Nephron progenitor cell (in vitro differentiated cells): ENCODE results near the gene CD8A.

Experiments used
- DNase-seq: peaks from one replicate; pipeline ENCODE4 v3.0.0; 2021
- H3K27ac Mint-ChIP-seq: 2 replicates; pipeline ENCODE4 v1.8.0; 2021; ENCODE audit warnings: mild to moderate bottlenecking, moderate library complexity, mixed read lengths
- H3K27me3 Mint-ChIP-seq: 2 replicates; pipeline ENCODE4 v1.8.0; 2021; ENCODE audit warnings: mild to moderate bottlenecking, low read depth, mixed read lengths; ENCODE audit not compliant: poor library complexity
- H3K36me3 Mint-ChIP-seq: 2 replicates; pipeline ENCODE4 v1.8.0; 2021; ENCODE audit warnings: low read depth, mixed read lengths
- H3K4me1 Mint-ChIP-seq: 2 replicates; pipeline ENCODE4 v1.8.0; 2021; ENCODE audit warnings: mixed read lengths
- H3K4me3 Mint-ChIP-seq: 2 replicates; pipeline ENCODE4 v1.8.0; 2021; ENCODE audit warnings: mild to moderate bottlenecking, moderate library complexity, mixed read lengths
- H3K9me3 Mint-ChIP-seq: 2 replicates; pipeline ENCODE4 v1.8.0; 2021; ENCODE audit warnings: mild to moderate bottlenecking, moderate library complexity, mixed read lengths
- TF ChIP-seq, protein P1 (sequence below): fragments of 200-600 bp; sonication (generic); IDR thresholded peaks from 2 replicates; pipeline ENCODE4 v1.5.0; 2021; ENCODE audit warnings: antibody characterized with exemption

CD8A gene

DNA sequence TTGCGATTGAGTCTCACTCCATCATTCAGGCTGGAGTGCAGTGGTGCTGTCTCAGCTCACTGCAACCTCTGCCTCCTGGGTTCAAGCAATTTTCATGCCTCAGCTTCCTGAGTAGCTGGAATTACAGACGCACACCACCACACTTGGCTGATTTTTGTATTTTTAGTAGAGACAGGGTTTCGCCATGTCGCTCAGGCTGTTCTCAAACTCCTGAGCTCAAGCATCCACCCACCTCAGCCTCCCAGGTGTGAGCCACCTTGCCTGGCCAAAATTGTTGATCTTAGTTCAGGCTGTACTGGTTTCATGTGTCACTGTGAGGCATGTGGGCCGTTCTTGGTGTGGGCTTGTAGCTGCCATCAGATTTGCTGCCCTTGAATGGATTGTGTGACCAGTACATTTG lies 18.1 kb downstream of the CD8A start:
- H3K27me3 Mint-ChIP-seq, result no peaks in the 10 kb centered on the region
- H3K9me3 Mint-ChIP-seq, result no peaks in the 10 kb centered on the region
- no peaks in the 10 kb centered on the region for H3K4me1 Mint-ChIP-seq
- no peak for DNase-seq
- H3K4me3 Mint-ChIP-seq, result no peak overlapping the region
- TF ChIP-seq, protein P1, sequence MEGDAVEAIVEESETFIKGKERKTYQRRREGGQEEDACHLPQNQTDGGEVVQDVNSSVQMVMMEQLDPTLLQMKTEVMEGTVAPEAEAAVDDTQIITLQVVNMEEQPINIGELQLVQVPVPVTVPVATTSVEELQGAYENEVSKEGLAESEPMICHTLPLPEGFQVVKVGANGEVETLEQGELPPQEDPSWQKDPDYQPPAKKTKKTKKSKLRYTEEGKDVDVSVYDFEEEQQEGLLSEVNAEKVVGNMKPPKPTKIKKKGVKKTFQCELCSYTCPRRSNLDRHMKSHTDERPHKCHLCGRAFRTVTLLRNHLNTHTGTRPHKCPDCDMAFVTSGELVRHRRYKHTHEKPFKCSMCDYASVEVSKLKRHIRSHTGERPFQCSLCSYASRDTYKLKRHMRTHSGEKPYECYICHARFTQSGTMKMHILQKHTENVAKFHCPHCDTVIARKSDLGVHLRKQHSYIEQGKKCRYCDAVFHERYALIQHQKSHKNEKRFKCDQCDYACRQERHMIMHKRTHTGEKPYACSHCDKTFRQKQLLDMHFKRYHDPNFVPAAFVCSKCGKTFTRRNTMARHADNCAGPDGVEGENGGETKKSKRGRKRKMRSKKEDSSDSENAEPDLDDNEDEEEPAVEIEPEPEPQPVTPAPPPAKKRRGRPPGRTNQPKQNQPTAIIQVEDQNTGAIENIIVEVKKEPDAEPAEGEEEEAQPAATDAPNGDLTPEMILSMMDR, result no peak
- H3K36me3 Mint-ChIP-seq, result peaks cover 55% of the 10 kb centered on the region
- H3K27ac Mint-ChIP-seq, result no peak overlapping the region

DNA sequence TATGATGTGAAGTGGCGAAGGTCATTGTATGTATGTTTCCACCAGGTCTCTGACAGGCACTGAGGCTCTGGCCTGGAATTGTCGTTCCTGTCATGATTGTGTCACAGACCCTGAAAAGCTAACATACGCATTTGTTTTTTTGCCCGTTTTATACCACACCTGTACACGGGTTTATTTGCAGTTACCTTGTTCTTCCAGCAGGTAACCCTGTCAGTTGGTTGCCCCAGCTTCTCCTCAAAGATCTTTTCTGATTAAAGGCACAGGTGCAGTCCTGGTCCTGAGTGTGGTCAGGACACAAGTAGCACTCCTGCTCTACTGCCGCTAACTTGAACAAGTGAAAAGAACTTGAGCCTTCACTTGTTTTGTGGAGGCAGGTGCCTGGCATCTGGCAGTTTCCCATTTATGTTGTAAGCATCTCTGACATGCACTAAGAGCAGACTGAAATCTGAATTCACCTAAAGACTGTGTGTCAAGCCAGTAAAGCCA lies 19.9 kb downstream of the CD8A start:
- TF ChIP-seq, protein P1, result no peak
- no peak overlapping the region for H3K4me3 Mint-ChIP-seq
- H3K9me3 Mint-ChIP-seq, result no peaks in the 10 kb centered on the region
- no peak for DNase-seq
- no peaks in the 10 kb centered on the region for H3K4me1 Mint-ChIP-seq
- peaks cover 55% of the 10 kb centered on the region for H3K36me3 Mint-ChIP-seq
- H3K27me3 Mint-ChIP-seq, result no peaks in the 10 kb centered on the region
- no peak overlapping the region for H3K27ac Mint-ChIP-seq

DNA sequence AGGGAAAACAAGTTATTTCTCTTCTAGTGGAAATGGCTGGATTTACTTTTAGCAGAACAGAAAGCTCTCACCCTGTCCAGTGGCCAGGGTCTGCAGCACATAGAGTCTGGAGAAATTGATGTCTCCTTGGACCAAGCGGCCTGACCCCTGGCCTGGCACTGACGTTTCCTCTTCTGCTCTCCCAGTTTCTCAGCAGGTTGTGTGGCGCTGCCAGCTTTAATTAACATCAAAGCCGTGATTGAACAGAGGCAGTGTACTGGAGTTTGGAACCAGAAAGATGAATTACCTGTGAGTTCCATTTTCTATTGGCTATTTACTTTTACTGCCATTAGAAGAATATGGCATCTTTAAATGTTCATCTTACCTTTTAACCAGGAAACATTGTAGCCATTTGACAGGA lies 20.9 kb downstream of the CD8A start:
- Mint-ChIP-seq H3K9me3 (no peaks in the 10 kb centered on the region), H3K36me3 (peaks cover 60% of the 10 kb centered on the region), H3K4me3 (no peak overlapping the region), H3K4me1 (peaks cover 1% of the 10 kb centered on the region), H3K27ac (no peak overlapping the region), H3K27me3 (no peaks in the 10 kb centered on the region)
- TF ChIP-seq, protein P1, result no peak
- DNase-seq, result no peak

DNA sequence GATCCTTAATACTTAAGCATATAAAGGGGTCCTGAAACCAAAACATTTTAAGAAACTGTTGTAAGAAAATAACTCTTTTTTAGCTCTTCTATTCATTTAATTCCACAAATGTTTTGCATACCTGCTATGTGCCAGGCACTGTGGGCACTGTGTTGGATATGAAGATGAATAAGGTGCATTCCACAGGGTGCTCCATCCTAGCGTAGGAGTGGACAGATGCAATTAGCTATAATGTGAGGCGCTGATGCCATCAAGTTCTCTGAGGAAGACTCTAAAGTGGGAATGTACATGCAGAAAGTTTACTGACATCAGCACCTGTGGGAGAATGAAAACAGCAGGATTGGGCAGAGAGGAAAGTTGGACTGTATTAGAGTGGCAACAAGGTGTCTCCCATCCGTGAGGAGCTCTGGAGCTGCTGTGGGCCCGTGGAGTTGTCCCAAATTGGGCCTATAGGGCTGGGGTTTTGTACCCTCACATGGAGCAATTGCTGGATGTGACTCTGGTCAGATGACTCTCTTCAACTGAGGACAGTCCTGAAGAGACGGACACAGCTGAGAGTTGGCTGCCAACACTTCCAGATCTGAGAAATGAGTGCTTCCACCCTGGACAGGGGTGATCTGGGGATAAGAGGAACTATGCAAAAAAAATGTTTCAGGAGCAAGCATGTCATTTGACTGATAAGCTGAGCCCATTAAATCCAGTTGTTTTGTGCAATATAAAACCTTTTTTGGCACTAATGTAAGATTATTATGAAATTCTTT lies 22.3 kb downstream of the CD8A start:
- H3K4me1 Mint-ChIP-seq, result peaks cover 7% of the 10 kb centered on the region
- H3K9me3 Mint-ChIP-seq, result no peaks in the 10 kb centered on the region
- H3K4me3 Mint-ChIP-seq, result no peak overlapping the region
- no peaks in the 10 kb centered on the region for H3K27me3 Mint-ChIP-seq
- H3K27ac Mint-ChIP-seq, result no peak overlapping the region
- no peak for DNase-seq
- TF ChIP-seq, protein P1, result no peak
- H3K36me3 Mint-ChIP-seq, result peaks cover 56% of the 10 kb centered on the region

DNA sequence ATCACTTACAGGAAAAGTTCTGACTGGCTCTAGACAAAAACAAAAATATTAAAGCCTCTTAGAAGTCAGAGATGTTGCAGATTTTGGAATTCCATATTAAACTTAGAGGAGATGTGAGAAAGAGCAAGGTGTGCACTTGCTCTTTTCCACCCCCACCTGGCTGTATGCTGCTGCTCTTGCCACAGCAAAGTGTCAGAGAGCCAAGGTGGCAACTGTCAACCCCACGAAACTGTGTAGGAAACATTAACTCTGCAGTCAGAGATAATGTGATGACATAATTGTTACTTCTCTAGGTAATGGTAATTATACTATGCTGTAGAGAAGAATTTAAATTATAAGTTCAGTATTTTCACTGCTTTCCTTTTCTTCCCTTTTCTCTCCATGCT lies 25.4 kb downstream of the CD8A start:
- H3K36me3 Mint-ChIP-seq, result peaks cover 37% of the 10 kb centered on the region
- H3K9me3 Mint-ChIP-seq, result no peaks in the 10 kb centered on the region
- no peak for DNase-seq
- H3K4me1 Mint-ChIP-seq, result peaks cover 7% of the 10 kb centered on the region
- TF ChIP-seq, protein P1, result no peak
- H3K27ac Mint-ChIP-seq, result no peak overlapping the region
- no peaks in the 10 kb centered on the region for H3K27me3 Mint-ChIP-seq
- no peak overlapping the region for H3K4me3 Mint-ChIP-seq
